ENCODE measurements around the gene RAET1L.
"Not testable (repeated sequence)": the region's sequence is repeated elsewhere in the genome, so short reads cannot be mapped to it uniquely, and the experiment has no call there.

RAET1L gene

DNA sequence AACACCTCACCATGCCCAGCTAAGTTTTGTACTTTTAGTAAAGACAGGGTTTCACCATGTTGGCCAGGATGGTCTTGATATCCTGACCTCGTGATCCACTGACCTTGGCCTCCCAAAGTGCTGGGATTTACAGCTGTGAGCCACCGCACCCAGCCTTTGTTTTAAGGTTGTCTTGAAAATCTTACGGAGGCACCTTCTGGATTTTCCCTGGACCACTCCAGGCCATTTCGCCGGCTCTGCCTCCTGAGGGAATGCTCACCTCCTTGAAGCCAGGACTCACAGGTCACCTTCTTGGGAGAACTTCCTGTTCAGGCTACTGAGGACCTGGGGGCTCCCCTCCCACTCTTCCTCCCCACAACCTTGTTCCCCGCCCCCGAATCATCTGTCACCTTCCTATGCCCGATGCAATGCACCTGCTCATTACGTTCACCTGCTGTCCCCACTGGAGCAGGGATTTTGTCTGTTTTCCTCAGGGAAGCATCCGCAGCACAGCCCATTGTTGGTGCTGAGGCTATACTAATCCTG lies 19.4 kb upstream of the RAET1L start:
- no peak for DNase-seq

DNA sequence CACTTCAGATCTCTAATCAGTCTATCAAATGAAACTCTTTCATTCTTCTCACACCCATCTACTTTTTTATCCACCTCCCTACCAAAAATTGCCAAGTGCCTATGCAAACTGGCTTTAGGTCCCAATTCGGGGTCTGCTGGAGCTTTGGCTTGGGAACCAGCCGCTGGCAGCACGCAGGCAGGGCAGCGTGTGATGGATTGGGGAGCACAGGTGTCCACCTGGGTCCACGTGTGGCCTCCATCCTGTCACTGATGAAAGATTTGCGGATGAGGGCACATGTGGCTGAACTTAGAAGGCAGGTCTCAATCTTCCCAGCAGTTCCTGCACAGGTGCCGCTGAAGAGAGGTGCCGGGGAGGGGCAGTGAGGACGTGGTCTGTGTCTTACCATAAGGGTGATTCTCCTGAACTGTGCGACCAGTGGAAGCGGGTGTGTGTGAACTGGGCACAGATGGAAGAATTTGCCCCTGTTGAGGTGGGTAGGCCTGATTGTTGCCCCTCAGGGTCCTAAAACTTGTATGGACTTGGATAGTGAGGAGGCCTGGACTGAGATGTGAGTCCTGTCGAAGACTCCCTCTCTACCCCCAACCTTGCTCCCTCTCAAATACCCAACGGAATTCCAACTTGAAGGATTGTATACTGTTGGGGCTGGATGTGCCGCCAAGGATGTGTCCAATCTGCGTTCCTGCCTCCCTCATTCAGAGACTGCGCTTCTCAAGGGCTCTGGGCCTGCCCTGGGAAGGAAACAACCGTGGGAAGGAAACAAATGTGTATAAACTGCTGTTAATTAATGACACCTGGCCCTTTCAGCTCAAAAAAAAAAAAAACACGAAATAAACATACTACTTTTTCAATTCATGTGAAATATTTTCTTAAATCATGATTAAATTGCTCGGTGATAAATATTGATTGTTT lies 18.4 kb upstream of the RAET1L start:
- no peak for DNase-seq

DNA sequence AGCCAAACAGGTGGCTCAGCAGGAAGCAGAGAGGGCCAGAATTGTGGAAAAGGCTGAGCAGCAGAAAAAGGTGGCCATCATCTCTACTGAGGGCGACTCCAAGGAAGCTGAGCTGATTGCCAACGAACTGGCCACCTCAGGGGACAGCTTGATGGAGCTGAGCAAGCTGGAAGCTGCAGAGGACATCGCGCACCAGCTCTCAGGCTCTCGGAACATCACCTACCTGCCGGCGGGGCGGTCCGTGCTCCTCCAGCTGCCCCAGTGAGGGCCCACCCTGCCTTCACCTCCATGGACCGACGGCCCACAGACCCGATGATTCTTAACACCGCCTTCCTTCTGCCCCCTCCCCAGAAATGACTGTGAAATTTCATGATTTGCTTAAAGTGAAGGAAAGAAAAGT lies 17.8 kb upstream of the RAET1L start:
- DNase-seq, result no peak

DNA sequence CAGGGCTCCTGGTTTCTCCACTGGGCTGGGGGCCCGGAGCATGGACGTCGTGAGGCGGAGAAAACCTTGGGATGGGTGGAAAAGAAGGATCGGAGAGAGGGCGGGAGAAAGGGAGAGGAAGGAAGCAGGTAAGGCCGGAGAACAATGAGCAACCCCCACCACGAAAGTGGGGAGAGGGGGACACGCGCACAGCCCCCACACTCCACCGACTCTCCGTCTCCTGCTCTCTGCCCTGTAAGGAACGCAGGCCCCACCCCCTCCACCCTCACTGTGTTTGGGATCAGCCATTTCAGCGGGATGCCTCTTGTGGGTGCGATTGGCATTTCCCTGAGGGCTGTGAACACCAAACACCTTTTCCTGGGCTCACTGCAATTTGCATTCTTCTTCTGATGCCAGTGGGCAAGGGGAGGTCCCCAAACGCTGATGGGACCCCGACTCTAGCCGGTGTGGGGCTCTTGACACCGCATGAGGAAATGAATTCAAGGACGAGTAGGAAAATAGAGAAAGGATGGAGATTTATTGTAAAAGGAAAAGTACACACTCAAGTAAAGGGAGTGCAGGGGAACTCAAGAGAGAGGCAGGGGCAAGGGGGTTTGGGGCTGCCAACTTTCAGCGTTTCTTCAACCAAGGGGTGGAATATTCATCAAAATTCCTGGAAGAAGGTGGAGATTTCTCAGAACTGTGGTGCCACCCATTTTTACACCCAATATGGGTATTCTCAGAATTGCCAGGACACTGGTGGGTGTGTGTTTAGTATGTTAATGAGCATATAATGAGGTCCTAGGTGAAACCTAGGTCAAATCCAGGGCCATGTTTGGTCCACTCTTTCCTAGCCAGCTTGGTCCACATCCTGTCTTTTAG lies 13.1 kb upstream of the RAET1L start:
- peak; percentile 32 for DNase-seq

DNA sequence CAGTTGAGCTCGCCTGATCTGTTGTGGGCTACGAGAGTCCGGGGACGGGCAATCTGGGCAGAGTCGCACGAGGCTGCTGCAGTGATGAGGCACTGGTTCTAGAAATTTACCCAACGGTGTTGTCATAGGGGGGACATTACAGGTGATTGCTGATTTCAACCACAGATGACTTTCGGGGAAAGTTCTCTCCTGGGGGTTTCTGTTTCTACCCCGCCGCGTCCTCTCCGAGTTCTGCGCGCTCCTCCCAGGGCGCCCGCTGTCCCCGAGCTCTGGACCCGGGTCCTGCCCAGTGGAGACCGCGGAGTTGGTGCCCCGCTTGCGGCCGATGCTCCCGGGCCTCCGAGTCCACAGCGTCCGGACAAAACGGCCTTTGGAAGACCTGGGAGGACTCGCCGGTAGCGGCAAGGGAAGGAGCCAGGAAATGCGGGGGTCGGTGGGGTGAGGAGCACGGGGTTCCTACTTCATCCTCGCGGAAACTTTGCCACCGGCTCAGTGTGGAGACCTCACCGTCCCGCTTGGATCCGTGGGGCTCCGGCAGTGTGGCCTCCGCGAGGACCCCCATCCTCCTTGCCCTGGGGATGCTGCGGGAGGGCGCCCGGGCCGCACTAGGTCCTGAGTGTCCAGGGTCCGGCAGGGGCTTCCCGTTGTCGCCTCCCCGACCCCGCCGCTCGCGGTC lies 12.3 kb upstream of the RAET1L start:
- DNase-seq, result peak; percentile 46

DNA sequence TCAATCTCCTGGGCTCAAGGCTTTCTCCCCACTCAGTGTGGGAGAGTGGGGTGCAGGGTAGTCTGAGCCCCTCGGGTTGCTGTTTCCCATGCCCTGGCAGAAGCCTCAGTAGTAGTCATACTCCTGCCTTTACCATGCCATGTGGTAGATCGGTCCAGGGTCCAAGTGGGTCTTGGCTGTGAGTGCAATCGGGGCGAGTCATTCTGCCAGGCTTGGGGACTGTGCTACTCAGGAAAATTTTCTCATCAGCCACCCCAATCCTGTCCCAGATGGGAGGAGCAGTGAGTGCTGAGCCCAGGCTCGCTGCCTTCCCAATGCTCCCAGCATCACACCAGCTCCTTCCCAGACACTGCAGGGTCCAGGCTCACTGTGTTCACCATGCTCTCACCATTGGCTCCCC lies 10.7 kb upstream of the RAET1L start:
- DNase-seq, result no peak

DNA sequence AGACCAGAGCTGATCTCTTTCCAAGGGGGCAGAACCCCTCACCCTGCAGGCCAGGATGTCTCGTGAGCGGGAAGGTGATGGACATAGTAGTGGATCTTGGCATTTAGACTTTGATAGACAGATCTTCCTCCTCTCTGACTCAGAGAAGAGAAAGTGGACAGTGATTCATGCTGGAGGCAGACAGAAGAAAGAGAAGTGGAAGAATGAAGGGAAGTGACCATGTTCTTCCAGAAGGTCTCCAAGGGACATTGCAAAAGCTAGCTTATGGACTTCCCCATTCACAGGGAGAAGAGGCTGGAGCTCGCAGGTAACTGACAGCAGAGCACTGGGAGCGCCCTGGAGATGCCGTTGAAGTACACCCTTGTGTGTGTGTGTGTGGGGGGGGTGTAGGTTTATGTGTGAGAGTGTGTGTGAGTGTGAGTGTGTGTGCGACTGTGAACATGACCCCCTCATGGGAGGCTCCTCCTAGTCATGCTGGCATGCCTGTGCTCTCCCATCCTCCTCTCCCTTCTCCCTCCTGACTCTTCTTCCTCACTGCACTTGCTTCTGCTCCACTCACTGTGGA lies 8.0 kb upstream of the RAET1L start:
- no peak for DNase-seq

DNA sequence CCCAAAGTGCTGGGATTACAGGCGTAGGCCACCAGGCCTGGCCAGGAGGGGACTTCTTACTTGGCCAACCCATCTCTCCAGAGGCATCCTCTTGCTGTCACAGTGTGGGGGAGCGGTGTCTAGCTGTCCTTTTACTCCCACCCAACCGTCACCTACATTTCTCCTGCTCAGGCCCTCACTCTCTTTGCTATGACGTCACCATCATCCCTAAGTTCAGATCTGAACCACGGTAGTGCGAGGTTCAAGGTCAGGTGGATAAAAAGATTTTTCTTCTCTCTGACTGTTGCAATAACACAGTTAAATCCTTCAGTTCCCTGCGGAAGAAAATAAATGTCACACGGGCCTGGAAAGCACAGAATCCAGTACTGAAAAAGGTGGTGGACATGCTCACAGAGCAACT lies 7.3 kb upstream of the RAET1L start:
- no peak for DNase-seq

DNA sequence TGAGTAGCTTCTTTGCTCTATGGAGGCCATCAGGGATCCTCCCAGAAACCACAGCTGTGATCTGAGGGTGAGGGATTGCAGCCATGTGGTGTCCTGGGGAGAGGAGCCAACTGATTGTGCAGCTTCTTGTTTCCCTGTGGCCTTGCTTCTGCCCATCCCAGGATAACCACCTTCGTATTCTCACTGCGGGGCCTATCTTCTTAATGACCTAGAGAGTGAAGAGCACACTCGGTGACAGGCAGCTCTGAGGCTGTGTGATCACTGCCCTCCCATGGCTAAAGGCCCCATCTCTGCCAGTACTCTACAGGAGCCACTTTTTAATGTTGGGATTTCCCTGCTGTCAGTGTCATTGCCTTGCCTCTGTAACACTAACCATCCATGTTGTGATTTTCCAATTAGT lies 5.3 kb upstream of the RAET1L start:
- no peak for DNase-seq

DNA sequence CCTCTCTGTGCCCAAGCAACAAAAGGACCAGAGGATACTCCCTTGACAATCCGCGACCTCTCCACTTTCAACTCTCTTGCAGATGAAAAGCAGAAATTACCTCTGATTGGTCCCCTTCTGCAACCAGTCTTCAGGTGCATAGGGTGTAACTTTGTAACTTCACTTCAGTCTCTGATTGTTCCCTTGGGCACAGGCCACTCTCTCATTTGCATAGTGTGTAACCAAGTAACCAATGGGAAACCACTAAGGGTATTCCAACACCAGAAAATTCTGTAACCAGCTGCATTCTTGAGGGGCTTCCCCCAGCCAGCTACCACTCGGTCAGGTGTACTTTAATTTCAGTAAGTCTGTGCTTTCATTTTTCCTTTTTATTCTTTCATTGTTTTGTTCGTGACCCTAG lies 4.4 kb upstream of the RAET1L start:
- DNase-seq, result no peak

DNA sequence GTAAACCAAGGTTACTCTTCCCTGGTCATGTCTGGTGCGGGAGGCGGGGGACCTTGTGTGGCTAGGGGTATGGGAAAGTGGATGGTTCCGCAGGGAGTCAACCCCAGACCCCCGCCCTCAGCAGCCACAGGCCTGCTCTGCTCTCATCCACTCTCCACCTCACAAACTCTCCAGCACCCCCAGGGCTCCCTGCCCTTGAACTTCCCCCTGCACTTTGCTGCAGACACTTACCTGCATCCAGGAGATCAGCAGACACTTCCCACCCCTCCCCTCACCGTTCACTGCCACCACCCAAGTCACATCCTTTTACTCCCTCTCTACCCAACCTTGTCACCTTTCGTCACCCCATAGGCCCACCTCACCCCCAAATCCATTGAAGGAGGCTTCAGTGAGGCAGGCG lies 3.9 kb upstream of the RAET1L start:
- no peak for DNase-seq

DNA sequence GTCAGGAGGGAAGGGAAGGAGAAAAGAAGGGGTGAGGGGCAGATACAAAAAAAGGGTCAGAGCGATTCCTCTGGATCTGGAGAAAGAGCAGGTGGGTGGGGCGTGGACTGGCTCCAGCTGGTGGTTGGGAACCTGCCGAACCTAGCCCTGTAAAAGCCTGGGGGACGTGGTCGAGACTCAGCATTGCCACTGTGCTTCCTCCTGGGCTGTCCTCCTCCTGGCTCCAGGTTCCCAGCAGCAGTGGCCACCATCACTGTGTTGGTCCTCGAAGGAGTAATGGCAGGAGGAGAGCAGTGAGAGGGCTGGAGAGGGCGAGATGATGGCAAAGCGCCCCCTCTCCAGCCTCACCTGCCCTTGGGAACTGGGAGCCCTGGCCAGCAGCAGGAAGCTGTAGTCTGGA lies 3.5 kb upstream of the RAET1L start:
- no peak for DNase-seq

DNA sequence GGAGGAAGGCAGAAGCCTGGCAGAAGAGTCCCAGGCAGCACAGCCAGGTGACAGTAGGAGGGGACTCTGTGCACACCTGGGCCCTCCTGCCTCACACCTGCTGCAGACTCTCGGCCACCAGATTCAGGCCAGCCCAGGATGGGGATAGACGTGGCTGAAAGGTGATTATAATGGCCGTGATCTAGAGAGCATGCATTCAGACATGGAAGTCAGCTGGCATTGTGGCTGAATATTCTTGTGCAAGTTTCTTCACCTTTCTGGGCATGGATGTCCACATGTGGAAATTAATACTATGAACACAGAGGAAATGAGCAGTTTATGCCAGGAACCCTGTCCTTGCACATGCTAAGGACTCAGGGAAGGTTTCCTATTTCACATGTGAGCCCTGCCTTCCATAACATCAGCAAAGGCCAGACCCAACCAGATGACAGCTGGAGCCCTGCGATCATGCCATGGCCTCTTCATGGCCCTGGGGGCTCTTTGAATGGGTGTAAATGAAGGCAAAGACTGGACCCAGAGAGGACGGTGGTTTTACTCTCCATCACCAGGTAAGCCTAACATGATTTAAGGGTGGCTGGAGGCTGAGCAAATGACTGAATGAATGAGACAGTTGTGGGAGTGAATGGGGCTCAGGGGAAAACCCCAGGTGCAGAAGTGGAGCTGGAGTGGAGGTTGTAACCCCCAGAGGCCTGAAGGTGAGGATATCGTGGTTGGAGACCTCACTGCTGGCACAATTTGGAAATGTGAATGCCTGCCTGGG lies 2.7 kb upstream of the RAET1L start:
- DNase-seq, result no peak

DNA sequence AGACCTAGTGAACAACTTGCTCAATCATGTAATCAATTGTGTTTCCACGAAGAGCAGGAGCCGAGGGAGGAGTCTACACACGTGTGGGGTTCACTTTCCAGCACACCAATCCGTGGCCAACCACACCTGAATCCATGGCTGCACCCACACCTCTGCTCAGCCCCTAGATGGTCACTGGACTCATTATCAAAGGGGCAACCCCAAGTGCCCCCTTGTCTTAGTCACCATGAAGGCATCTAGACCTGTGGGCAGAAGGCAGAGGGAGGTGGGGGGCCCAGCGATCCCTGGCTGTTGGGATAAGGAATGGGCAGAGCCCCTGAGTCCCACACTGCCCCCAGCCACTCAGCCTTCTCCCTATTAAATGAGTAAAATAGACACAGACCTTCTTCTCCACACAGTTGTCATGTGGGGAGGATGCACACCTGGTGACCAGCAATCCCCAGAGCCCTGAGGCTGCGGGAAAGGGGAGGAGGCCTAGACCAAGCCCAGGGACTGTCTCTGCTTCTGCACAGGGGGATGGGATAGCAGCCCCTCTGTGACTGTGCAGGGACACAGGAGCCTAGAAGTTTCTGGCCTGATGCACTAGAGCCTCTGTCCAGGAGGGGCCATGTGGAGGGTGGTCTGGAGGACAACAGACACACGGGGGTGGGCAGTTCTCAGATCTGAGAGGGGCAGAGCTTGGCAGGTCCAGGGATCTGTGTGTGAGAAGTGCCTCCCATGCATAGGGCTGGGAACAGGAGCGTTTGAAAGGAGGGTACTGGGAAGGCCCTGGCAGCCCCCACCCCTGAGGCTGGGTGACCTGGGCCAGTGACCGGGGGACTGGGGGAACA lies 1.9 kb upstream of the RAET1L start:
- DNase-seq, result no peak

DNA sequence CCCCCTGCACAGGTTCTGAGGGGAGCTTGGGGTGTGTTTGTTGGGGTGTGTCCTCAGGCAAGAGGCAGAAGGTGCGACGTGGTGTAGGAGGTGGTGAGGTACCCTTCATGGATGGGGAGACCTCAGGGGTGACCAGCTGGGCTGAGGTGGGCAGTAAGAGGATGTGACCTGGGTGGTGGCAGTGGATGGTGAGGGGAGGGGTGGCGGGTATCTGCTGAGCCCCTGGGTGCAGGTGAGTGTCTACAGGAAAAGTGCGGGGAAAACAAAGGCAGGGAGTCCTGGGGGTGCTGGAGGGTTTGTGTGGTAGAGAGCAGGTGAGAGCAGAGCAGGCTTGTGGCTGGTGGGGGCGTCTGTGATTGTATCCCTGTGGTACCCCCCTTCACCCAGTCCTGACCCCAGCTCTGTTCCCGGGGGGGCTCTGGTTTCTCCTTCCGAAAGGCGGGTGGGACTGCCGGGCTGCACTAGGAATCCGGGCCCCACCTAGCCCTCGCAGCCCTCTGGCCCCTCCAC lies 631 bp downstream of the RAET1L start:
- DNase-seq, result no peak

DNA sequence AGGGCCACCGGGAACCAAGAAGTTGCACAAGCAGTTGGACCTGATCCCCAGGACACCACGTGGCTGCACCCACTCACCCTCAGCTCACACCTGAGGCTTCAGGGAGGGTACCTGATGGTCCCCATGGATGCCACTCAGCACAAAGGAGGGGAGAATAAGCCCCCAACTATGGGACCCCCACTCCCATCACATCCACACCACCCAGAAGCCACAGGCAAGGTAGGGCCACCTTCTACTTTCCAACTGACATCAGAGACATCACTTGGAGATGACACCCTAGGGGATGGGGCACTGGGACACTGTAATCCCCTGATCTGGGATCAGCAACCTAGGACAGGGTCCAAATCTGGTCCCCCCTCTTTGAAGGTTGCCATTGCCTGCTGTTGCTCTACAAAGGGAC lies 1.3 kb downstream of the RAET1L start:
- DNase-seq, result not testable (repeated sequence)

DNA sequence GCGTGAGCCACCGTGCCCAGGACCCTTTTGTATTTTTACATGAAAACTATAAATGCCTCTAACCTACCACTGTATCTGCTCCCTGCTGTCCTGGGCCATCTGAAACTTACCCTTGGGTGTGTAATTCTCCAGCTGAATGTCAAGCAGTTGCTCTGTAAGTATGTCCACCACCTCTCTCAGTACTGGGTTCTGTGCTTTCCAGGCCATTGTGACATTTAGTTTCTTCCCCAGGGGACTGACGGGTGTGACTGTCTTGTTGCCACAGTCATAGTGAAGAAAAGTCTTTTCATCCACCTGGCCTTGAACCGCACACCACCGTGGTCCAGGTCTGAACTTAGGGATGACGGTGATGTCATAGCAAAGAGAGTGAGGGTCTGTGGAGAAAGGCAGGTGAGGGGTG lies 3.5 kb downstream of the RAET1L start:
- not testable (repeated sequence) for DNase-seq

DNA sequence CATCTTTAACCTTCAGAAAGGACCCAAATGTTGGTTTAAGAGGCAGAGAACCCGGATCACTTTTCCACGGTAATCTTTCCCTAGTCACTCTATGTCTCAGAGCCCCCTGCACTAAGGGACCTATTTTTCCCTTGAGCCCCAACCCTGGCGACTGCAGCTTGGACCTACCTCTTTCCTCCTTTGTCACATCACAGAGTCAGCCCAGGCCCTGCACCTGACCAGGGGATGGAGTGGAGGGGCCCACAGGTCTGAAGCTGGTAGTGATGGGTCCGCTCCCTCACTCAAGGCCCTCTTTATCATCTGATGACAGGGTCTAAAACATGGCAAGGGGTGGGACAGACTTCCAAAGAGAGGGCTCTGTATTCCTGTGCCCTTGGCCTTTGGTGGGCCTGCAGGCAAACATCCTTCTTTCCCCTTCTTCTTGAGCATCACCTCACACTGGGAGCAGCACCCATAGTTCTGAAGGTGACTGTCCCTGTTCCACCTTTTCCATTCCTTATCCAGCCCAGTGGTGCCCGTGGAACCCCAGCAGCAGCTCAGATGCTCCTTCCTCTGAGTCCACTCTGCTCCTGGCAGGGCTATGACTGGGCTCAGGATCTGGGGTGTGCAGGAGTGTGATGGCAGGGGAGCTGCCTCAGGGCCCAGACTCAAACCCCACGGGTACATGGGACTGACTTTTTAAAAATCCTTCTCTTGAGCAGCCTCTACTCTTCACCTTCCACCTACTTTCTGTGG lies 6.3 kb downstream of the RAET1L start:
- no peak for DNase-seq

DNA sequence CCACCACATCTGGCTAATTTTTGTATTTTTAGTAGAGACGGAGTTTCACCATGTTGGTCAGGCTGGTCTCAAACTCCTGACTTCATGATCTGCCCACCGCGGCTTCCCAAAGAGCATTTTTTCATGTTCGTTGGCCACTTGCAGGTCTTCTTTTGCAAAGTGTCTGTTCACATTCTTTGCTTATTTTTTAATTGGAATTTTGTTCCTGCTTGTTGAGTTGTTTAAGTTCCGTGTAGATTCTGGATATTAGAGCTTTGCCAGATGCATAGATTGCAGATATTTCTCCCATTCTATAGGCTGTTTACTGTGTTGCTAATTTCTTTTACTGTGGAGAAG lies 8.2 kb downstream of the RAET1L start:
- DNase-seq, result not testable (repeated sequence)

All from right kidney (tissue), 1 donor.